Neural cell (in vitro differentiated cells): ENCODE data around the gene IL1RAPL2. TPM values are rescaled to one million over a fixed set of nuclear protein-coding genes. Genes with fewer than 3 reads are reported as not detected.

Experiments used
- H2AFZ ChIP-seq: fragments of 200-600, 300-800 bp; sonication (generic), shearing (Covaris generic); 2 replicates; pipeline ENCODE4 v1.6.0; 2014; ENCODE audit warnings: low read depth, mild to moderate bottlenecking, antibody characterized with exemption, low read length, moderate library complexity
- H3F3A ChIP-seq: fragments of 200-600 bp; shearing (Covaris generic); 2 replicates; pipeline ENCODE4 v1.6.1; 2016; ENCODE audit warnings: mild to moderate bottlenecking, moderate library complexity, mixed read lengths, antibody characterized with exemption, low read length; ENCODE audit not compliant: insufficient read depth, poor library complexity, severe bottlenecking
- H3K27ac ChIP-seq: fragments of 200-600, 300-800 bp; sonication (generic), shearing (Covaris generic); 2 replicates; pipeline ENCODE4 v1.5.1; 2014; ENCODE audit warnings: mild to moderate bottlenecking, low read length, moderate library complexity
- H3K27me3 ChIP-seq: fragments of 300-800, 200-600 bp; sonication (generic), shearing (Covaris generic); 2 replicates; pipeline ENCODE4 v1.6.0; 2014; ENCODE audit warnings: mild to moderate bottlenecking, low read depth, low read length, moderate library complexity; ENCODE audit not compliant: insufficient read depth
- H3K36me3 ChIP-seq: fragments of 300-800, 200-600 bp; sonication (generic), shearing (Covaris generic); 2 replicates; pipeline ENCODE4 v1.5.1; 2014; ENCODE audit warnings: mild to moderate bottlenecking, antibody characterized with exemption, low read length, moderate library complexity; ENCODE audit not compliant: insufficient read depth
- H3K4me2 ChIP-seq: fragments of 300-800, 200-600 bp; sonication (generic), shearing (Covaris generic); 2 replicates; pipeline ENCODE4 v1.6.0; 2014; ENCODE audit warnings: mild to moderate bottlenecking, low read length
- H3K4me3 ChIP-seq: fragments of 300-800, 200-600 bp; sonication (generic), shearing (Covaris generic); 2 replicates; pipeline ENCODE4 v1.5.1; 2014; ENCODE audit warnings: mild to moderate bottlenecking, low read length, moderate library complexity
- H3K79me2 ChIP-seq: fragments of 200-600 bp; shearing (Covaris generic); replicated peaks from 2 replicates; pipeline ENCODE4 v1.6.0; 2014; ENCODE audit warnings: mild to moderate bottlenecking, low read length, moderate library complexity; ENCODE audit not compliant: insufficient read depth
- H3K9ac ChIP-seq: fragments of 300-800, 200-600 bp; sonication (generic), shearing (Covaris generic); 2 replicates; pipeline ENCODE4 v1.6.1; 2016; ENCODE audit warnings: mild to moderate bottlenecking, low read length, mixed read lengths
- H3K9me2 ChIP-seq: fragments of 200-600 bp; shearing (Covaris generic); 2 replicates; pipeline ENCODE4 v1.6.1; 2016; ENCODE audit warnings: mild to moderate bottlenecking, low read length, mixed read lengths; ENCODE audit not compliant: insufficient read depth
- H3K9me3 ChIP-seq: fragments of 200-600, 300-800 bp; sonication (generic), shearing (Covaris generic); 2 replicates; pipeline ENCODE4 v1.6.1; 2016; ENCODE audit warnings: mild to moderate bottlenecking, mixed run types, low read length, moderate library complexity, mixed read lengths
- H4K20me1 ChIP-seq: fragments of 200-600 bp; shearing (Covaris generic); 2 replicates; pipeline ENCODE4 v1.6.1; 2016; ENCODE audit warnings: mild to moderate bottlenecking, mixed run types; ENCODE audit not compliant: insufficient read depth
- CTCF ChIP-seq: fragments of 450-650 bp; IDR thresholded peaks from 2 replicates; pipeline ENCODE4 v1.5.1; 2014; ENCODE audit warnings: antibody characterized with exemption, mild to moderate bottlenecking, moderate library complexity; ENCODE audit not compliant: poor library complexity, severe bottlenecking
- EP300 ChIP-seq: fragments of 450-650 bp; conservative IDR thresholded peaks from 2 replicates; pipeline ENCODE4 v1.6.1; 2014; ENCODE audit warnings: antibody characterized with exemption, mild to moderate bottlenecking, moderate library complexity; ENCODE audit not compliant: poor library complexity, severe bottlenecking
- EZH2 ChIP-seq: fragments of 200-600, 300-800 bp; shearing (Covaris generic), sonication (generic); IDR thresholded peaks from 2 replicates; pipeline ENCODE4 v1.6.1; 2014; ENCODE audit warnings: antibody characterized with exemption, low read length, borderline replicate concordance, mild to moderate bottlenecking; ENCODE audit not compliant: insufficient read depth, poor library complexity, severe bottlenecking
- MXI1 ChIP-seq: fragments of 450-650 bp; conservative IDR thresholded peaks from 2 replicates; pipeline ENCODE4 v1.6.1; 2014; ENCODE audit warnings: antibody characterized with exemption, mild to moderate bottlenecking; ENCODE audit not compliant: poor library complexity, severe bottlenecking
- POLR2AphosphoS5 ChIP-seq: IDR thresholded peaks from 2 replicates; pipeline ENCODE4 v1.6.1; 2012
- RAD21 ChIP-seq: fragments of 450-650 bp; conservative IDR thresholded peaks from 2 replicates; pipeline ENCODE4 v1.6.1; 2014; ENCODE audit warnings: antibody characterized with exemption, mild to moderate bottlenecking, moderate library complexity
- REST ChIP-seq: IDR thresholded peaks from 2 replicates; pipeline ENCODE4 v1.6.1; 2012; ENCODE audit warnings: borderline replicate concordance
- SMC3 ChIP-seq: fragments of 450-650 bp; conservative IDR thresholded peaks from 2 replicates; pipeline ENCODE4 v1.6.1; 2014; ENCODE audit warnings: antibody characterized with exemption, mild to moderate bottlenecking, moderate library complexity; ENCODE audit not compliant: poor library complexity
- TAF1 ChIP-seq: IDR thresholded peaks from 2 replicates; pipeline ENCODE4 v1.6.1; 2012; ENCODE audit warnings: low read depth
- polyA plus RNA-seq: library from polyadenylated mRNA; depleted of rRNA; stranded (reverse); fragments of >200 nt; gene quantifications from 2 replicates; pipeline ENCODE4 v1.2.3, GENCODE V29; 2014

The IL1RAPL2 gene
- polyA plus RNA-seq, 1 donor from 2014 or later: not detected

GRCh38 chrX:105567082-105567481 lies 1001.1 kb downstream of the IL1RAPL2 start:
- Histone ChIP-seq H4K20me1 (no peaks in the 10 kb centered on the region), H3K27ac (no peak overlapping the region), H3K9me2 (no peaks in the 10 kb centered on the region), H2AFZ (no peak overlapping the region), H3K4me2 (no peak overlapping the region), H3F3A (no peaks in the 10 kb centered on the region), H3K79me2 (no peaks in the 10 kb centered on the region), H3K9me3 (no peaks in the 10 kb centered on the region), H3K4me3 (no peak overlapping the region), H3K36me3 (no peaks in the 10 kb centered on the region), H3K27me3 (no peaks in the 10 kb centered on the region), H3K9ac (no peak overlapping the region)
- no peak for TF ChIP-seq EZH2
- TF ChIP-seq RAD21: no peak
- no peak for TF ChIP-seq EP300
- TF ChIP-seq MXI1: no peak
- no peak for TF ChIP-seq TAF1
- TF ChIP-seq REST: no peak
- TF ChIP-seq SMC3: no peak
- no peak for TF ChIP-seq CTCF
- TF ChIP-seq POLR2AphosphoS5: no peak

- Histone ChIP-seq H3K4me3 (no peak overlapping the region), H3K9me3 (no peaks in the 10 kb centered on the region), H3K79me2 (no peaks in the 10 kb centered on the region), H4K20me1 (no peaks in the 10 kb centered on the region), H3K9me2 (no peaks in the 10 kb centered on the region), H3K27ac (no peak overlapping the region), H3K36me3 (no peaks in the 10 kb centered on the region), H3K4me2 (no peak overlapping the region), H2AFZ (no peak overlapping the region), H3F3A (no peaks in the 10 kb centered on the region), H3K27me3 (no peaks in the 10 kb centered on the region), H3K9ac (no peak overlapping the region)
- TF ChIP-seq EZH2 (no peak), POLR2AphosphoS5 (no peak), CTCF (no peak), MXI1 (no peak), SMC3 (no peak), RAD21 (no peak), TAF1 (no peak), REST (no peak)
Observed at GRCh38 chrX:105608745-105609144, 1042.7 kb downstream of the IL1RAPL2 start.
